ENCODE data around the gene TESMIN. TPM values are rescaled to one million over a fixed set of nuclear protein-coding genes. Genes with fewer than 3 reads are reported as not detected.

The TESMIN gene
- polyA plus RNA-seq, 1 donor = 10.0 TPM

GRCh38 chr11:68714060-68714856, 37.1 kb downstream of the TESMIN start:
- no peaks in the 10 kb centered on the region for H3K36me3 ChIP-seq (ENCODE audit: control insufficient read depth, insufficient read depth, low read length)
- no peaks in the 10 kb centered on the region for H3K9me3 ChIP-seq (ENCODE audit: control insufficient read depth, low read depth, low read length)
- H3K27ac ChIP-seq (ENCODE audit: low read length) = no peak overlapping the region
- H3K27me3 ChIP-seq (ENCODE audit: control insufficient read depth, insufficient read depth, low read length) = no peaks in the 10 kb centered on the region
- WGBS (ENCODE audit: insufficient coverage, low lambda C conversion rate) = no CpG with 5 or more reads among the region's 23 CpGs
- no peaks in the 10 kb centered on the region for H3K4me1 ChIP-seq (ENCODE audit: control insufficient read depth, insufficient read depth, low read length)
- no peak overlapping the region for H3K4me3 ChIP-seq (ENCODE audit: low read length)
- no peak for DNase-seq

DNA sequence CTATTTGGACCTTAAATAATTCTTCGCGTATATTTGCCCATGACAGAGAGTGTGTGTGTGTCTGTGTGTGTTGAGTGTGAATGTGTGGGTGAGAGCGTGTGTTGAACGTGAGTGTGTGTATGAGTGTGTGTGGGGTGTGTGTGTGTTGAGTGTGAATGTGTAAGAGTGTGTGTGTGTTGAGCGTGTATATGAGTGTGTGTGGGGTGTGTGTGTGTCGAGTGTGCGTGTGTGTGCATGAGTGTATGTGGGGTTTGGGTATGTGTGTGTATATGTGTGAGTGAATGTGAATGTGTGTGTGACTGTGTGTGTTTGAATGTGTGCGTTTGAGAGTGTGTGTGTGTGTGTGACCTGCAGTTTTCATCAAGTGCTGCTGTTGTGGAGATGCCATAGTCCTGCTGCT, 40.2 kb downstream of the TESMIN start:
- H3K9me3 ChIP-seq (ENCODE audit: control insufficient read depth, low read depth, low read length) = no peaks in the 10 kb centered on the region
- H3K36me3 ChIP-seq (ENCODE audit: control insufficient read depth, insufficient read depth, low read length) = no peaks in the 10 kb centered on the region
- H3K27ac ChIP-seq (ENCODE audit: low read length) = no peak overlapping the region
- no peak for DNase-seq
- no peaks in the 10 kb centered on the region for H3K27me3 ChIP-seq (ENCODE audit: control insufficient read depth, insufficient read depth, low read length)
- 93% methylated on average over 3 of the region's 8 CpGs for WGBS (ENCODE audit: insufficient coverage, low lambda C conversion rate)
- no peaks in the 10 kb centered on the region for H3K4me1 ChIP-seq (ENCODE audit: control insufficient read depth, insufficient read depth, low read length)
- H3K4me3 ChIP-seq (ENCODE audit: low read length) = no peak overlapping the region

DNA sequence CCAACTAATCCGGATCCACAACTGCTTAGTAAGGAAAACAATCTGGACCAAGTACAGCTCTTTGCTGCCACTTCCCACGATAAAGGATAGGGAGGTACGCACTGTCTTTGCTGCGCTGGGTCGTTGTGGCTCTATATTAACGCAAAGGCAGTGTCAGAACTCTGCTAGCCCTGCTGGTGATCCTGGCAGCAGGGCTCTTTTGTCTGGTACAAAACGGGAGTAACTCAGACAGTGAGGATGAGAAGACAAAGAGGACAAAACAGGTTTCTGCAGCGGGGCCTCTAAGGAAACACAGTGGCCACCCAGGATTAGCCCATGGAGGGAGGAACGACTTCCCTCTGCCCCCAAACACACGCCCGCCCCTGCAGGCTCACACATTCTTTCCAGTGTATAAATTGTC, 40.9 kb downstream of the TESMIN start:
- Histone ChIP-seq H3K36me3 (ENCODE audit: control insufficient read depth, insufficient read depth, low read length) (no peaks in the 10 kb centered on the region), H3K9me3 (ENCODE audit: control insufficient read depth, low read depth, low read length) (no peaks in the 10 kb centered on the region), H3K4me3 (ENCODE audit: low read length) (no peak overlapping the region), H3K27ac (ENCODE audit: low read length) (no peak overlapping the region), H3K27me3 (ENCODE audit: control insufficient read depth, insufficient read depth, low read length) (no peaks in the 10 kb centered on the region), H3K4me1 (ENCODE audit: control insufficient read depth, insufficient read depth, low read length) (no peaks in the 10 kb centered on the region)
- DNase-seq = no peak
- no CpG with 5 or more reads among the region's 11 CpGs for WGBS (ENCODE audit: insufficient coverage, low lambda C conversion rate)

DNA sequence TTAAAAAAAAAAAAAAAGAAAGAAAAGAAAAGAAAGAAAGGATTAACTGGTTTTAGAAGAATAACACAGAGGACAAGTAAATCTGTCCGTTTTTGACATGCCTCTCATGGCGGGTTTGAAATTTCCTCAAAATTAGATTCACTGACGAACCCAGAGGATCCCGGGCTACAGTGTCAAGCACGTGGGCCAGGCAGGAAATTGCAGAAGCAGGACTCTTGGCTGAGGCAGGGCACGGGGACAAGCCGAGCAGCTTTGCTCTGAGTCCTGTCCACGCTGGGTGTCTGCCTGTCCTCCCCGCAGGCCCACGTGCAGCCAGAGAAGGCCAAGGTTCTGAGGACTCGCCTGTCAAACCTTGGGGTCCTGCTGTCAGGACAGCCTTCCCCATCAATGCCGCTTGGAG, 42.3 kb downstream of the TESMIN start:
- no peak for DNase-seq
- Histone ChIP-seq H3K36me3 (ENCODE audit: control insufficient read depth, insufficient read depth, low read length) (no peaks in the 10 kb centered on the region), H3K4me3 (ENCODE audit: low read length) (no peak overlapping the region), H3K4me1 (ENCODE audit: control insufficient read depth, insufficient read depth, low read length) (peaks cover 3% of the 10 kb centered on the region), H3K27me3 (ENCODE audit: control insufficient read depth, insufficient read depth, low read length) (peaks cover 3% of the 10 kb centered on the region), H3K27ac (ENCODE audit: low read length) (no peak overlapping the region), H3K9me3 (ENCODE audit: control insufficient read depth, low read depth, low read length) (no peaks in the 10 kb centered on the region)
- no CpG with 5 or more reads among the region's 12 CpGs for WGBS (ENCODE audit: insufficient coverage, low lambda C conversion rate)

GRCh38 chr11:68707527-68707926, 43.8 kb downstream of the TESMIN start:
- Histone ChIP-seq H3K4me3 (ENCODE audit: low read length) (no peak overlapping the region), H3K27ac (ENCODE audit: low read length) (no peak overlapping the region), H3K4me1 (ENCODE audit: control insufficient read depth, insufficient read depth, low read length) (peaks cover 3% of the 10 kb centered on the region), H3K9me3 (ENCODE audit: control insufficient read depth, low read depth, low read length) (no peaks in the 10 kb centered on the region), H3K36me3 (ENCODE audit: control insufficient read depth, insufficient read depth, low read length) (no peaks in the 10 kb centered on the region), H3K27me3 (ENCODE audit: control insufficient read depth, insufficient read depth, low read length) (peaks cover 3% of the 10 kb centered on the region)
- WGBS (ENCODE audit: insufficient coverage, low lambda C conversion rate) = 92% methylated on average over 6 of the region's 7 CpGs
- DNase-seq = no peak

DNA sequence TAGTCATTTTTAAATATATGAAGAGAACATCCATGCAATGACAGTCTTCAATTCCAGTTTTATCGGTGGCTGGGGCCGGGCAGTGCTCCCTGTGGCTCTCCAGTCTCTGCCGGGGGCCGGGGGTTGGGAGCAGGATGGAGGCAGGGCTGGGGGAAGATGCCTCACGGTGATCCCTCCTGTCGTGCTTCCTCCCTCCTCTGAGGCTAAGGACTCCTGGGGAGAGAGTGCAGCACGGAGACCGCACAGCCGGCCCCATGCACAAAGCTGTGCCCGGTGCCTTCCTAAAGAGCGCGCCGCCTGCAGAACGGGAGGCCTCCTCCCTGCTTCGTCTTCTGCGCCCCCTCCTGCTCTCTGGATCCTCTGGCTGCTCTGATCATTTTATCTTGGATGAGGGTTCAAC, 46.4 kb downstream of the TESMIN start:
- H3K36me3 ChIP-seq (ENCODE audit: control insufficient read depth, insufficient read depth, low read length) = no peaks in the 10 kb centered on the region
- peaks cover 3% of the 10 kb centered on the region for H3K27me3 ChIP-seq (ENCODE audit: control insufficient read depth, insufficient read depth, low read length)
- DNase-seq = no peak
- H3K27ac ChIP-seq (ENCODE audit: low read length) = no peak overlapping the region
- no peak overlapping the region for H3K4me3 ChIP-seq (ENCODE audit: low read length)
- no CpG with 5 or more reads among the region's 16 CpGs for WGBS (ENCODE audit: insufficient coverage, low lambda C conversion rate)
- H3K9me3 ChIP-seq (ENCODE audit: control insufficient read depth, low read depth, low read length) = no peaks in the 10 kb centered on the region
- peaks cover 3% of the 10 kb centered on the region for H3K4me1 ChIP-seq (ENCODE audit: control insufficient read depth, insufficient read depth, low read length)

- DNase-seq = no peak
- 89% methylated on average over 1 of the region's 2 CpGs for WGBS (ENCODE audit: insufficient coverage, low lambda C conversion rate)
- H3K4me1 ChIP-seq (ENCODE audit: control insufficient read depth, insufficient read depth, low read length) = no peaks in the 10 kb centered on the region
Observed at GRCh38 chr11:68698993-68699392, 52.3 kb downstream of the TESMIN start.

GRCh38 chr11:68695531-68695930, 55.8 kb downstream of the TESMIN start:
- WGBS (ENCODE audit: insufficient coverage, low lambda C conversion rate) = no CpG with 5 or more reads among the region's 2 CpGs
- no peak for DNase-seq
- no peaks in the 10 kb centered on the region for H3K4me1 ChIP-seq (ENCODE audit: control insufficient read depth, insufficient read depth, low read length)
- no peaks in the 10 kb centered on the region for H3K36me3 ChIP-seq (ENCODE audit: control insufficient read depth, insufficient read depth, low read length)
- H3K4me3 ChIP-seq (ENCODE audit: low read length) = no peak overlapping the region
- H3K27me3 ChIP-seq (ENCODE audit: control insufficient read depth, insufficient read depth, low read length) = peaks cover 5% of the 10 kb centered on the region
- H3K9me3 ChIP-seq (ENCODE audit: control insufficient read depth, low read depth, low read length) = peaks cover 11% of the 10 kb centered on the region
- no peak overlapping the region for H3K27ac ChIP-seq (ENCODE audit: low read length)

More at GRCh38 chr11:68698993-68699392, 52.3 kb downstream of the TESMIN start:
- no peaks in the 10 kb centered on the region for H3K36me3 ChIP-seq (ENCODE audit: control insufficient read depth, insufficient read depth, low read length)
- no peak overlapping the region for H3K27ac ChIP-seq (ENCODE audit: low read length)
- H3K4me3 ChIP-seq (ENCODE audit: low read length) = no peak overlapping the region
- H3K9me3 ChIP-seq (ENCODE audit: control insufficient read depth, low read depth, low read length) = peaks cover 11% of the 10 kb centered on the region
- H3K27me3 ChIP-seq (ENCODE audit: control insufficient read depth, insufficient read depth, low read length) = no peaks in the 10 kb centered on the region

- Histone ChIP-seq H3K9me3 (ENCODE audit: control insufficient read depth, low read depth, low read length) (peaks cover 11% of the 10 kb centered on the region), H3K27ac (ENCODE audit: low read length) (no peak overlapping the region), H3K4me3 (ENCODE audit: low read length) (no peak overlapping the region), H3K36me3 (ENCODE audit: control insufficient read depth, insufficient read depth, low read length) (no peaks in the 10 kb centered on the region), H3K27me3 (ENCODE audit: control insufficient read depth, insufficient read depth, low read length) (peaks cover 12% of the 10 kb centered on the region), H3K4me1 (ENCODE audit: control insufficient read depth, insufficient read depth, low read length) (no peaks in the 10 kb centered on the region)
- WGBS (ENCODE audit: insufficient coverage, low lambda C conversion rate) = no CpG with 5 or more reads among the region's 5 CpGs
- no peak for DNase-seq
Observed at GRCh38 chr11:68694431-68695297, 56.7 kb downstream of the TESMIN start.

GRCh38 chr11:68693484-68693882, 57.8 kb downstream of the TESMIN start:
- H3K27me3 ChIP-seq (ENCODE audit: control insufficient read depth, insufficient read depth, low read length) = peaks cover 15% of the 10 kb centered on the region
- no CpG with 5 or more reads among the region's 10 CpGs for WGBS (ENCODE audit: insufficient coverage, low lambda C conversion rate)
- H3K4me3 ChIP-seq (ENCODE audit: low read length) = no peak overlapping the region

More at GRCh38 chr11:68693484-68693882, 57.8 kb downstream of the TESMIN start:
- no peak for DNase-seq
- H3K9me3 ChIP-seq (ENCODE audit: control insufficient read depth, low read depth, low read length) = peaks cover 5% of the 10 kb centered on the region
- no peak overlapping the region for H3K27ac ChIP-seq (ENCODE audit: low read length)
- no peaks in the 10 kb centered on the region for H3K36me3 ChIP-seq (ENCODE audit: control insufficient read depth, insufficient read depth, low read length)
- peaks cover 3% of the 10 kb centered on the region for H3K4me1 ChIP-seq (ENCODE audit: control insufficient read depth, insufficient read depth, low read length)
